Adrenal gland (tissue), 5 donors: Measurements from ENCODE around the gene ZBTB6.

Experiments used
- POLR2A ChIP-seq, 2 donors: fragments of 450-650 bp; IDR thresholded peaks; one replicate each; pipeline ENCODE4 v1.6.1; 2017; ENCODE audit warnings: antibody characterized with exemption in 2 of 2, mild to moderate bottlenecking in 2 of 2, moderate library complexity in 1 of 2
- TF ChIP-seq, protein P1 (sequence below), 6 experiments: fragments of 450-650 bp in 4 of 6; fragments of 200-600 bp in 2 of 6; sonication (generic) in 1 of 6; IDR thresholded peaks; 1 replicate in 5 of 6; 2 replicates in 1 of 6; pipeline versions ENCODE4 v1.5.1 to v1.8.0; 2016 to 2021; ENCODE audit warnings: antibody characterized with exemption in 6 of 6, mild to moderate bottlenecking in 2 of 6, moderate library complexity in 1 of 6
- donor health status: DM: no; HTN: no; CAD: no.

DNA sequence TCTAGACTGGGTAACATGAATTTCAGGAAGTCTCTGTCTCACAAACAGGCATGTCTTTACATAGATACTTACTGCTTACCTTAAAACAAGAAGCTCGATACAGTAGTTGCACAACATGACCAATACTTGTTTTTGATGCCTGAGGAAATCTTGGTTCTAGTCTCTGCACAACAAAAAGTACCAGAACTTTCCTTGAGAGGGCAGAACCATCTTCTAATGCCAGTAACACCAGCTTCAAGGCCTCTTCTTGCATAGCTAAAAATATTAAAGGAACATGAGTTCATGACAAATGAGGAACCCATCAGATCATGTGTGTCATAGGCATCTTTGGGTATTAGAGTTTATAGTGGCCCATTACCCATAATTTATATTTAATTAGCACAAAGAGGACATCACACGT lies 30.0 kb downstream of the ZBTB6 start:
- TF ChIP-seq, protein P1, sequence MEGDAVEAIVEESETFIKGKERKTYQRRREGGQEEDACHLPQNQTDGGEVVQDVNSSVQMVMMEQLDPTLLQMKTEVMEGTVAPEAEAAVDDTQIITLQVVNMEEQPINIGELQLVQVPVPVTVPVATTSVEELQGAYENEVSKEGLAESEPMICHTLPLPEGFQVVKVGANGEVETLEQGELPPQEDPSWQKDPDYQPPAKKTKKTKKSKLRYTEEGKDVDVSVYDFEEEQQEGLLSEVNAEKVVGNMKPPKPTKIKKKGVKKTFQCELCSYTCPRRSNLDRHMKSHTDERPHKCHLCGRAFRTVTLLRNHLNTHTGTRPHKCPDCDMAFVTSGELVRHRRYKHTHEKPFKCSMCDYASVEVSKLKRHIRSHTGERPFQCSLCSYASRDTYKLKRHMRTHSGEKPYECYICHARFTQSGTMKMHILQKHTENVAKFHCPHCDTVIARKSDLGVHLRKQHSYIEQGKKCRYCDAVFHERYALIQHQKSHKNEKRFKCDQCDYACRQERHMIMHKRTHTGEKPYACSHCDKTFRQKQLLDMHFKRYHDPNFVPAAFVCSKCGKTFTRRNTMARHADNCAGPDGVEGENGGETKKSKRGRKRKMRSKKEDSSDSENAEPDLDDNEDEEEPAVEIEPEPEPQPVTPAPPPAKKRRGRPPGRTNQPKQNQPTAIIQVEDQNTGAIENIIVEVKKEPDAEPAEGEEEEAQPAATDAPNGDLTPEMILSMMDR (IDR thresholded peaks at IDR 0.05), result no peak
- TF ChIP-seq POLR2A (IDR thresholded peaks at IDR 0.05), result no peak
